ENCODE results near the gene GALNT17.

The GALNT17 gene

GRCh38 chr7:71461572-71461971, 329.6 kb downstream of the GALNT17 start:
- no peak for DNase-seq (ENCODE audit: low spot score)

GRCh38 chr7:71465741-71466189, 333.8 kb downstream of the GALNT17 start:
- DNase-seq (ENCODE audit: low spot score), result no peak

DNA sequence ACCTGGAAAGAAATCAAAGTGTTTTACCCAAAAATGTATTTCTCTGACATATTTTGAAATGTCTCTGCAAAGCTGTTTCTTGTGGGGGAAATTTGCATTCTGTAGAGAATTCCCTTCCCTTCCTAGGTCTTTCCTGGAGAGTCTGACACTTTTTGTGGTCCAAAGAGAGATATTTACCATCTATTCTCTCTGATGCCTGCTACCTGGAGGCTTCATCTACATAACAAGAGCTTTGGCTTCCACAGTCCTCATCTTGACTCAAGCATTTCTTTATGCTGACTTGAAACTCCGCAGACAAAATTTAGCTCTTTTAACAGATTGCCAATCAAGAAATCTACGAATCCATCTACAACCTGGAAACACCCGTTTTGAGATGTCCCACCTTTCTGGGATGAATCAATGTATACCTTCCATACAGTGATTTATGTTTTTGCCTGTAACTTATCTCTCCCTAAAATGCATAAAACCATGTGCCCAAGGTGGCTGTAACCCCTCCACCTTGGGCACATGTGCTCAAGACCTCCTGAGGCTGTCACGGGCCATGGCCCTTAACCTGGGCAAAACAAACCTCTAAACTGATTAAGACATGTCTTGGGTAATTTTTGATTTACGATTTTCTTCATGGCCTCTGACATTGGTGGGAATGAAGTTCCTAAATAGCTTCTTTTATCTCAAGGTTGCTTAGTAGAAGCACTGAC, 334.7 kb downstream of the GALNT17 start:
- no peak for DNase-seq (ENCODE audit: low spot score)

DNA sequence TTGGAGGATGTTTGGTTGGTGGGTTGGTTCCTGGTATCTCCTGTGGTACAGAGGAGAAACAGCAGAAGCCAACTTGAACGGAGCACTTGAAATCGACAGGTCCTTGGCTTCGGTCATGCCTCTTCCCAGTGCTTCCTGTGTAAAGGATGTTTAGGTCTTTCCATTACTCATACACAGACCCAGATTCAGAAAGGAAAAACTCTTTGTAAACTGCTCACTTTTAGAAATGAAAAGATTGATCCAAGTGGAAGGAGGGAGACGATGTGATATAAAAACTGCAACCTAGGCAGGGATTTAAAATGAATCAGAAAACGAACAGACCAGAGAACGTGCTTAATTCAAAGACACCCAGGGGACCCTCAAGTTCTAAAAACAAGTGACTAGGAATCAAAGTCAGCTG, 338.4 kb downstream of the GALNT17 start:
- no peak for DNase-seq (ENCODE audit: low spot score)

DNA sequence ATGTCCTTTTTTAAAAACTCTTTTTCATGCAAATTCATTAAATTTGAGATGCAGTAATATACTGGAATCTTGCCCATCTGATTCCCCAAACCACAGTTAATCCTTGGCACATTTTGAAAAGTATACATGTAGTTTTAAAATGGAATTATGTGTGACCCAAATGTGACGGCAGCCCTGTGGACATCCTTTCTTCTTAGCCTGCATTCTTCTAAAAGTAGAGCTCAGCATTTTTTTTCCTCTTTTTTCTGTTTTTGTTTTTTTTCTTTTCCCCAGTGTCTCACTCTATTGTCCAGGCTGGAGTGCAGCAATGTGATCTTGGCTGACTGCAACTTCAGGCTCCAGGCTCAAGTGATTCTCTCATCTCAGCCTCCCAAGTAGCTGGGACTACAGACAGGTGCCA, 338.9 kb downstream of the GALNT17 start:
- DNase-seq (ENCODE audit: low spot score), result no peak

DNA sequence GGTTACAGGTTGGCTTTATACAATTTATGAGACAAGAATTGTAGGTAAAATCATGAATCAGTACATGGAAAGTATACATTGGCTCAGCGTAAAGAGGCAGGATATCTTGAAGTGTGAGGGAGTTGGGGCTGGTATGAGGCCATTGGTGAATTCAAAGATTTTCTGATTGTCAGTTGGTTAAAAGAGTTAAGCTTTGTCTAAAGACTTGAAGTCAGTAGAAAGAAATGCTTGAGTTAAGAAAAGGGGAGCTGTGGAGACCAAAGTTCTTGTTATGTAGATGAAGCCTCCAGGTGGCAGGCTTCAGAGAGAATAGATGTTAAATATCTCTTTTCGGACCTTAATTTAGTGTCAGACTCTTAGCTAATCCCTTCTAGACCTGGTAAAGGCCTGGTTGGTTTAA, 341.0 kb downstream of the GALNT17 start:
- no peak for DNase-seq (ENCODE audit: low spot score)

DNA sequence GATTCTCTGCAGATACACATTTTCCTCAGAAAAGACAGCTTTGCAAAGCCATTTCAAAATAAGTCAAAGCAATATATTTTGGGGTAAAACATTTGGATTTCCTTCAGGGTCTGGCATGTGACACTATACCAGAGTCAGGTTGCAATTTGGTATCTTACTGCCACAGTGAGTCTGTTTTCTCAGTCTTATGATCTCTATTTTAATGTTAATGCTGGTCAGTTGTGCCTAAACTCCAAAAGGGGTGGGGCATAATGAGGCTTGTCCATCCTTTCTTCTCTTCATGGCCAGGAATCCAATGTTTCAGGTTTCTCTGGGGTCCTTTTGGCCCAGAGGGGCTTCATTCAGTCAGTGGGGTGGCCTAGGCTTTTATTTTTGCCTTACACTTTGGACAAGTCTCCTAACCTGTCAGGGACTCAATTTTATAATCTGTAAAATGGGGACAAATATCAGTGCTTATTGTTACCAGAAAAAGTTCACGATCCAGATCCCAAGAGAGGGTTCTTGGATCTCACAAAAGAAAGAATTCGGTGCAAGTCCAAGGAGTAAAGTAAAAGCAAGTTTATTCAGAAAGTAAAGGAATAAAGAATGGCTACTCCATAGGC, 341.5 kb downstream of the GALNT17 start:
- no peak for DNase-seq (ENCODE audit: low spot score)

DNA sequence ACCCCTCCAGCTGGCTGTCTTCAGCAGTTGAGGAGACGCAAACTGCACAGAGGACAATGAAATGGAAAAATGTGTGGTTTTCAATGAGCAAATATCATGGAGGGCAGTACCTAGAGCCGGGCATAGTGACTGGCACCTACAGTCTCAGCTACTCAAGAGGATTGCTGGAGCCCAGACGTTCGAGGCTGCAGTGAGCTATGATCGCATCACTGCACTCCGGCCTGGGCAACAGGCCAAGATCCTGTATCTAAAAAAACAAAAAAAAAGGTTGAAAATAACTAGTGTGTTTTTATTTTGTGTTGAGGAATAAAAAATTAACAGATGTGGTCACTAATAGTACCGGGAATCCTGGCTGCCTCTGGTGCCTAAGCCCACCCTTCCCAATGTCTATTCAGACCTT, 345.5 kb downstream of the GALNT17 start:
- no peak for DNase-seq (ENCODE audit: low spot score)

DNA sequence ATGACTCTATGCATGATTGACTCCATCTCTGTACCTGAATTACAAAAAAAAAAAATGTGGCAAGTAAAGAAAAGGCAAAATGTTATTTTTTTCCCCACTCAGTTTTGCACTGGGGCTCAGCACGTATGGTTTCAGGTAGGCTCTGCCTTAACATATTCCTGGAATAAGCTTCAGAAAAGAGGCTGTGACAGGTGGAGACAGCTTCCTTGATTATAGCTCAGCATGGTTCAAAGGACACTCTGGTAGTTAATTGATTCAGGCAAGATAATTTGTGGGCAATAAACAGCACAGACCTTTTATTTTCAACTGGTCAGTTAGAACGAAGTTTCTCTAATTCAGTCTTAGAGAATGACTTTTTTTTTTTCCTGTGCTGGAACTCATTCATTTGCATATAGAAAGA, 347.3 kb downstream of the GALNT17 start:
- DNase-seq (ENCODE audit: low spot score), result no peak

- DNase-seq (ENCODE audit: low spot score), result no peak
Measured at GRCh38 chr7:71480791-71481190, 348.8 kb downstream of the GALNT17 start.

DNA sequence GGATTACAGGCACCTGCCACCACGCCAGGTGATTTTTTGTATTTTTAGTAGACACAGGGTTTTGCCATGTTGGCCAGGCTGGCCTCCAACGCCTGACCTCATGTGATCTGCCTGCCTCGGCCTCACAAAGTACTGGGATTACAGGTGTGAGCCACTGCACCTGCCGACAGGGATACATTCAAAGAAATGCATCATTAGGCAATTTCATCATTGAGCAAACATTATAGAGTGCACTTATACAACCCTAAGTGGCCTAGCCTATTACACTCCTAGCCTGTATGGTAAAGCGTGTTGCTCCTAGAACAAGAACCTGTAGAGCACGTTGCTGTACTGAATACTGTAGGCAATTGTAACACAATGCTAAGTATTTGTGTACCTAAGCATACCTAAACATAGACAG, 350.3 kb downstream of the GALNT17 start:
- DNase-seq (ENCODE audit: low spot score), result no peak

DNA sequence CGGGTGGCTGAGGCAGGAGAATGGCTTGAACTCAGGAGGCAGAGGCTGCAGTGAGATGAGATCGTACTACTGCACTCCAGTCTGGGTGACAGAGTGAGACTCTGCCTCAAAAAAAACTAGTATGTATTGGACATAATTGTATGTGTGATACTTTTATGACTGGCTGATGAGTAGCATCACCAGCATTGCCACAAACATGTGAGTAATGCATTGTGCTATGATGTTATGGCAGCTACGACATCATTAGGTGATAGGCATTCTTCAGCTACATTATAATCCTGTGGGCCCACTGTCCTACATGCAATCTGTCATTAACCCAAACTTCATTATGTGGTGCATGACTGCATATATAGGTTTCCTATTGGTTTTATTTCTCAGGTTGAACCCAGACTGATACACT, 352.4 kb downstream of the GALNT17 start:
- DNase-seq (ENCODE audit: low spot score), result no peak

- no peak for DNase-seq (ENCODE audit: low spot score)
Measured at GRCh38 chr7:71485586-71485985, 353.6 kb downstream of the GALNT17 start.

DNA sequence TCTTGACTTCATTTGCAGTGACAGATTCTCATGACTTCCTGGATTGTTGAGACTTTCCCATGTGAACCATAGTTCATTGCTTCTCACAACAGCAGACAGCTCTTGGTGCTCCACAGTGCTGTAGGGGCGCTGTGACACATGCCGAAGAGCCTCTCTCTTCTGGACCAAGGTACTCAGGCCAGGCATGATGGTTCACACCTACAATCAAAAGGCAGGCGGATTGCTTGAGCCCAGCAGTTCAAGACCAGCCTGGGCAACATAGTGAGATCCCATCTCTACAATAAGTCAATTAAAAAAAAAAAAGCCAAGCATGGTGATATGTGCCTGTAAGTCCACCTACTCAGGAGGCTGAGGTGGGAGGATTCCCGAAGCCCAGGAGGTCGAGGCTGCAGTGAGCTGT, 354.5 kb downstream of the GALNT17 start:
- DNase-seq (ENCODE audit: low spot score), result no peak

GRCh38 chr7:71486856-71487628, 355.1 kb downstream of the GALNT17 start:
- no peak for DNase-seq (ENCODE audit: low spot score)

DNA sequence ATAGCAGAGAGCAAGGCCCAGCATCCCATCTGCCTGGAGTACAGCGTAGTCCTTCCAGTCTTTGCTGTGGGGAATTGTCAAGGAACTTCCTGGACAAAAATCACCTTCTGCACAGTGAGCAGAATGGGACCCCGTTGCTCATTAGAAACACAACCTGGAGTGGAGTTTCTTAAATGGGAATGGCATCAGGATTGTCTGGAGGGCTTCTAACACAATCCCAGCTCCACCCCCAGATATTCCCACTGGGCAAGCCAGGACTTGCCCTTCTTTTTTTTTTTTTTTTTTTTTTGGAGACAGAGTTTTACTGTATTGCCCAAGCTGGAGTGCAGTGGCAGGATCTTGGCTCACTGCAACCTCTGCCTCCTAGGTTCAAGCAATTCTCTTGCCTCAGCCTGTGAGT, 356.4 kb downstream of the GALNT17 start:
- no peak for DNase-seq (ENCODE audit: low spot score)

DNA sequence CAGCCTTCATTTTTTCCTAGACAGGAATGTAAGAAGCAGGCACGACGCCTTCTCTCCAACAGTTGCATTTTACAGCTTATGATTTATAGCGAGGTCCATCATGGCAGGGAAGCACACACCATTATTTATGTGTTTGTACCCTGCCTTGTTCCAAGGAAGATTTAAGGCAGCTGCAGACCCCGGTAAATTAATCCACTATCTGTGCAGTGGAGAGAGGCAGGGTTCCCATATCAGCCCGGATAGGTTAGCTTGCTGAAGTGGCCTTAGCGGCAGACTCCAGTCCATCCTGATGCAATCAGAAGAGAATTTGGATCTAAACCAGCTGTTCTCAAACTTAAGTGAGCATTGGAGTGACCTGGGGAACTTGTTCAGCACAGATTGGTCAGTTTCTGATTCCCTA, 359.4 kb downstream of the GALNT17 start:
- DNase-seq (ENCODE audit: low spot score), result no peak

GRCh38 chr7:71495828-71496227, 363.9 kb downstream of the GALNT17 start:
- DNase-seq (ENCODE audit: low spot score), result no peak

- DNase-seq (ENCODE audit: low spot score), result no peak
Measured at GRCh38 chr7:71497256-71497946, 365.5 kb downstream of the GALNT17 start.

GRCh38 chr7:71498381-71498780, 366.4 kb downstream of the GALNT17 start:
- no peak for DNase-seq (ENCODE audit: low spot score)

- no peak for DNase-seq (ENCODE audit: low spot score)
Measured at GRCh38 chr7:71504697-71505441, 372.9 kb downstream of the GALNT17 start.

- DNase-seq (ENCODE audit: low spot score), result no peak
Measured at GRCh38 chr7:71506822-71507221, 374.9 kb downstream of the GALNT17 start.

Data from HuH-7.5 (cell line).